HEK293 (cell line): ENCODE results near the gene SRF.

Experiments
- GLIS2 ChIP-seq: fragments of 450-650 bp; formaldehyde crosslinking; IDR thresholded peaks from 2 replicates; pipeline ENCODE4 v1.5.1; 2016; ENCODE audit warnings: missing biosample characterization, missing genetic modification characterization
- SETDB1 ChIP-seq: IDR thresholded peaks from one replicate; pipeline ENCODE4 v1.6.1; 2017; ENCODE audit warnings: mild to moderate bottlenecking, low read length, moderate library complexity, mixed read lengths; ENCODE audit not compliant: insufficient read length
- ZNF274 ChIP-seq, 2 experiments: fragments of 200-500 bp in 1 of 2; fragments of 450-650 bp in 1 of 2; sonication (Bioruptor generic) in 1 of 2; formaldehyde crosslinking in 1 of 2; IDR thresholded peaks; 2 replicates each; pipeline versions ENCODE4 v1.5.1 to v1.6.1; 2014 to 2016; ENCODE audit warnings: borderline replicate concordance in 1 of 2, inconsistent platforms in 1 of 2, low read length in 1 of 2, missing biosample characterization in 1 of 2, missing genetic modification characterization in 1 of 2
- ZNF423 ChIP-seq: fragments of 450-650 bp; formaldehyde crosslinking; IDR thresholded peaks from 2 replicates; pipeline ENCODE4 v1.5.1; 2016; ENCODE audit warnings: missing biosample characterization, missing genetic modification characterization
- ZNF544 ChIP-seq: fragments of 450-650 bp; formaldehyde crosslinking; IDR thresholded peaks from 2 replicates; pipeline ENCODE4 v1.5.0; 2017; ENCODE audit warnings: missing biosample characterization, missing genetic modification characterization
- ZNF623 ChIP-seq: fragments of 450-650 bp; formaldehyde crosslinking; IDR thresholded peaks from 2 replicates; pipeline ENCODE4 v1.5.1; 2016; ENCODE audit warnings: missing biosample characterization, missing genetic modification characterization

GRCh38 chr6:43171707-43172103, 636 bp downstream of the SRF start:
- no peak for TF ChIP-seq GLIS2 (tag by site-specific recombination)
- TF ChIP-seq ZNF274 (IDR thresholded peaks at IDR 0.05; ENCODE audit: low read length), result no peak
- no peak for TF ChIP-seq ZNF274 (tag by site-specific recombination; IDR thresholded peaks at IDR 0.05; ENCODE audit: borderline replicate concordance)
- no peak for TF ChIP-seq ZNF623
- no peak for TF ChIP-seq SETDB1
- TF ChIP-seq ZNF544 (tag by site-specific recombination), result no peak
- TF ChIP-seq ZNF423 (tag by site-specific recombination), result no peak
